HL-60 (cell line): ENCODE results near the gene PSMB5.

Experiments
- POLR2AphosphoS5 ChIP-seq: IDR thresholded peaks from 2 replicates; pipeline ENCODE4 v1.6.1; 2012; ENCODE audit warnings: low read depth
- SPI1 ChIP-seq: IDR thresholded peaks from 2 replicates; pipeline ENCODE4 v1.6.1; 2012; ENCODE audit warnings: low read depth, mild to moderate bottlenecking, borderline replicate concordance
- TF ChIP-seq, protein P1 (sequence below): IDR thresholded peaks from one replicate; pipeline ENCODE4 v1.5.1; 2011; ENCODE audit warnings: low read length, control low read depth, inconsistent platforms; ENCODE audit not compliant: insufficient read depth
- TF ChIP-seq, protein P2 (sequence below): IDR thresholded peaks from 2 replicates; pipeline ENCODE4 v1.6.1; 2012; ENCODE audit warnings: low read depth; ENCODE audit not compliant: insufficient replicate concordance

DNA sequence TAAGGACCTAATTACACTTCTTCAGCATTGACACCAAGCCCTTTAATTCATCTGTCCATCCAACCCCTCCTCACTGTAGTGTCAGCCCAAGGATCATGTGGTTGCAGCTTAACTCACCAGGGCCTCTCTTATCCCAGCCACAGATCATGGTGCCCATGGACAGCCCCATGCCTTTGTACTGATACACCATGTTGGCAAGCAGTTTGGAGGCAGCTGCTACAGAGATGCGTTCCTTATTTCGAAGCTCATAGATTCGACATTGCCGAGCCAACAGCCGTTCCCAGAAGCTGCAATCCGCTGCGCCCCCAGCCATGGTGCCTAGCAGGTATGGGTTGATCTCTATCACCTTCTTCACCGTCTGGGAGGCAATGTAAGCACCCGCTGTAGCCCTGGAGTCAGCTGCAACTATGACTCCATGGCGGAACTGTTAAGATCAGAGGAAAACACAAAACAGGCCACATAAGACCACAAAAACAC, 1.4 kb downstream of the PSMB5 start:
- TF ChIP-seq, protein P1, sequence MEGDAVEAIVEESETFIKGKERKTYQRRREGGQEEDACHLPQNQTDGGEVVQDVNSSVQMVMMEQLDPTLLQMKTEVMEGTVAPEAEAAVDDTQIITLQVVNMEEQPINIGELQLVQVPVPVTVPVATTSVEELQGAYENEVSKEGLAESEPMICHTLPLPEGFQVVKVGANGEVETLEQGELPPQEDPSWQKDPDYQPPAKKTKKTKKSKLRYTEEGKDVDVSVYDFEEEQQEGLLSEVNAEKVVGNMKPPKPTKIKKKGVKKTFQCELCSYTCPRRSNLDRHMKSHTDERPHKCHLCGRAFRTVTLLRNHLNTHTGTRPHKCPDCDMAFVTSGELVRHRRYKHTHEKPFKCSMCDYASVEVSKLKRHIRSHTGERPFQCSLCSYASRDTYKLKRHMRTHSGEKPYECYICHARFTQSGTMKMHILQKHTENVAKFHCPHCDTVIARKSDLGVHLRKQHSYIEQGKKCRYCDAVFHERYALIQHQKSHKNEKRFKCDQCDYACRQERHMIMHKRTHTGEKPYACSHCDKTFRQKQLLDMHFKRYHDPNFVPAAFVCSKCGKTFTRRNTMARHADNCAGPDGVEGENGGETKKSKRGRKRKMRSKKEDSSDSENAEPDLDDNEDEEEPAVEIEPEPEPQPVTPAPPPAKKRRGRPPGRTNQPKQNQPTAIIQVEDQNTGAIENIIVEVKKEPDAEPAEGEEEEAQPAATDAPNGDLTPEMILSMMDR: no peak
- TF ChIP-seq POLR2AphosphoS5: no peak
- no peak for TF ChIP-seq SPI1
- TF ChIP-seq, protein P2, sequence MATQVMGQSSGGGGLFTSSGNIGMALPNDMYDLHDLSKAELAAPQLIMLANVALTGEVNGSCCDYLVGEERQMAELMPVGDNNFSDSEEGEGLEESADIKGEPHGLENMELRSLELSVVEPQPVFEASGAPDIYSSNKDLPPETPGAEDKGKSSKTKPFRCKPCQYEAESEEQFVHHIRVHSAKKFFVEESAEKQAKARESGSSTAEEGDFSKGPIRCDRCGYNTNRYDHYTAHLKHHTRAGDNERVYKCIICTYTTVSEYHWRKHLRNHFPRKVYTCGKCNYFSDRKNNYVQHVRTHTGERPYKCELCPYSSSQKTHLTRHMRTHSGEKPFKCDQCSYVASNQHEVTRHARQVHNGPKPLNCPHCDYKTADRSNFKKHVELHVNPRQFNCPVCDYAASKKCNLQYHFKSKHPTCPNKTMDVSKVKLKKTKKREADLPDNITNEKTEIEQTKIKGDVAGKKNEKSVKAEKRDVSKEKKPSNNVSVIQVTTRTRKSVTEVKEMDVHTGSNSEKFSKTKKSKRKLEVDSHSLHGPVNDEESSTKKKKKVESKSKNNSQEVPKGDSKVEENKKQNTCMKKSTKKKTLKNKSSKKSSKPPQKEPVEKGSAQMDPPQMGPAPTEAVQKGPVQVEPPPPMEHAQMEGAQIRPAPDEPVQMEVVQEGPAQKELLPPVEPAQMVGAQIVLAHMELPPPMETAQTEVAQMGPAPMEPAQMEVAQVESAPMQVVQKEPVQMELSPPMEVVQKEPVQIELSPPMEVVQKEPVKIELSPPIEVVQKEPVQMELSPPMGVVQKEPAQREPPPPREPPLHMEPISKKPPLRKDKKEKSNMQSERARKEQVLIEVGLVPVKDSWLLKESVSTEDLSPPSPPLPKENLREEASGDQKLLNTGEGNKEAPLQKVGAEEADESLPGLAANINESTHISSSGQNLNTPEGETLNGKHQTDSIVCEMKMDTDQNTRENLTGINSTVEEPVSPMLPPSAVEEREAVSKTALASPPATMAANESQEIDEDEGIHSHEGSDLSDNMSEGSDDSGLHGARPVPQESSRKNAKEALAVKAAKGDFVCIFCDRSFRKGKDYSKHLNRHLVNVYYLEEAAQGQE: no peak
